HG03039 (cell line): Measurements from ENCODE around the gene DDX6.
"Not testable (repeated sequence)": the region's sequence is repeated elsewhere in the genome, so short reads cannot be mapped to it uniquely, and the experiment has no call there.

ENCODE experiments used
- ATAC-seq: cut with Tn5 transposase; IDR thresholded peaks from one replicate; pipeline ENCODE4 v1.9.1; 2021; ENCODE audit warnings: mild to moderate bottlenecking, moderate library complexity; ENCODE audit not compliant: unreplicated experiment

The DDX6 gene

DNA sequence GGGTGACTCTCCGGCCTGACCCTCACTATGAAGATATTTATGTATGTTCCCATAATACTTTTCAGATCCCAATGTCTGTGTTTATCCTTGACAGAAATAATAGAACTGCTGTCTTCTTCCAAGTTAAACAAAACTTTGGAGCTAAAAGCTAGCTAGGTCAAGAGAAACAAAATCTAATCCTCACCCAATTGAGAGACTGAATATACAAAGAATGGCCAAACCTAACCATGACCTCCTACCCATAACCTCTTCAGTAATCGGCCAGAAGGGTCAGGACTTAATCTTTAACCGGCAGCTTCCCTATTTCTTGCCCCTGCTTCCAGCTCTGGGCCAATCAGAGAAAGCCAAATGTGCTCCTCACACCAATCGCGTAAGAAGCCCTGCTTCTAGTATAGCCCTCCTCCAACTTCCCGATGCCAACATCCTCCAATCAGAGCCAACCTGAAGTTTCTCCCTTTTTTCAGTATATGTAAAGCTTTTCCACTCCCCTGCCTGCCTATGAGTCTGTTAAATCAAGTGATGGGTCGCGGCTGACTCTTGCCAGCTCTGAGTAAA is 1.7 kb upstream of the DDX6 start:
- ATAC-seq: peak; percentile 43

DNA sequence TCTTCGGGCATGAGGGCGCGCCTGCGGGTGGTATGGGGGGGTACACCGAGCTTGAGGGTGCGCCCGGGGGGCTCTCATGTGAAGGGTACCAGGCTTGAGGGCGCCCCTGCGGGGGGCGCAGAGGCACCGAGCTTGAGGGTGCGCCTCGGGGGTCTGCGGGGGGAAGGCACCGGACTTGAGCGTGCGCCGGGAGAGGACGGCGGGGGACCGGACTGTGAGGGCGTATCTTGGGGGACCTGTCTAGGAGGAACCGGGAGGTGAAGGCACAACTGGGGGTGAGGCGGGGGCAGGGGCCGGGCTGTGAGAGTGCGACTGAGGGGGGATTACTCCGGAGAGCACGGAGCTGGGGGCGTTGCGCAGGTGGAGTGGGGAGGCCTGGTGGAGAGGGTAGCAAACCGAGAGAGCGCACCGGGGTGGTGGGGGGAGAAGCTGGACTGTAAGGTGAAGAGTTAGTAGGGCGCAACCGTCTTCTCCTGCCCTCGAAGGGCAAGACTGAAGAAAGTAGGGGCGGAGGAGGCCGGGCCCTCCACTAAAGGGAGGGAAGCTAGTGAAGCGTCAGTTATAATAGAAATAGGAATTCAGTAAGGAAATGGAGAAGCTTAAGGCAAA is 1.1 kb upstream of the DDX6 start:
- ATAC-seq: no peak

DNA sequence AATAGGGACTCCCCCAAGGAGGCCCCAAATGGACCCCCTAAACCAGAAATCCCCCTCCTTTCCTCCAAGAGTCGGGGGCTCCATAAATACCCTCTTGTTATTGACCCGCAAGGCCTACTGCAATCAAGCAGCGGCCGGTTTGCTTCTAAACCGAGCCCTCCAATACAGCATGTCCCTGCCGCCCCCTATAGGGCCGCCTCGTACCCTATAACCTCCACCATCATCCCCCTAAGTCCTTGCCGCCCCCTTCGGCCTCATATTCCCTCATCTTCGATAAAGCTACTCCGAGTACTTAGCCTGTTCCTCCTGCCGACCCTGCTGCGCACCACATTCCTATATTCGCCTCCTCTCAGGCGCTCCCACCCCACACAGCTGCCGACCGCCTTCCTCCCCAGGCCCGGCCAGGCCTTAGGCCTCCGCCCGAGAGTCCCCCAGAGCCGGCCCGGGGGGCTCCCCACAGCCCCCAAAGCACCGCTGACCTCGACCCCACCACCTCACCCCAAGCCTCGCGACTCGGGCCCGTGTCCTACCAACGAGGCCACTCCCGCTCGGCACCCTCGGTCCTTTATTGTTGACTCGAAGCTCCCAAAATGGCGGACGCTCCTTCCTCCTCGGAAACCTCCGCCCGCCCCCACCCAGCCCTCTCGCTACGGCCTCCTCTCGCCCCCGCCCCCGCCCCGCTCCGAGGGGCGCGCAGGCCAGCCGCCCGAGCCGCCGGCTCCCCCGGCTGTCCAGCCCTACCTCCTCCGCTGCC is 430 bp downstream of the DDX6 start:
- ATAC-seq: peak; percentile 22

DNA sequence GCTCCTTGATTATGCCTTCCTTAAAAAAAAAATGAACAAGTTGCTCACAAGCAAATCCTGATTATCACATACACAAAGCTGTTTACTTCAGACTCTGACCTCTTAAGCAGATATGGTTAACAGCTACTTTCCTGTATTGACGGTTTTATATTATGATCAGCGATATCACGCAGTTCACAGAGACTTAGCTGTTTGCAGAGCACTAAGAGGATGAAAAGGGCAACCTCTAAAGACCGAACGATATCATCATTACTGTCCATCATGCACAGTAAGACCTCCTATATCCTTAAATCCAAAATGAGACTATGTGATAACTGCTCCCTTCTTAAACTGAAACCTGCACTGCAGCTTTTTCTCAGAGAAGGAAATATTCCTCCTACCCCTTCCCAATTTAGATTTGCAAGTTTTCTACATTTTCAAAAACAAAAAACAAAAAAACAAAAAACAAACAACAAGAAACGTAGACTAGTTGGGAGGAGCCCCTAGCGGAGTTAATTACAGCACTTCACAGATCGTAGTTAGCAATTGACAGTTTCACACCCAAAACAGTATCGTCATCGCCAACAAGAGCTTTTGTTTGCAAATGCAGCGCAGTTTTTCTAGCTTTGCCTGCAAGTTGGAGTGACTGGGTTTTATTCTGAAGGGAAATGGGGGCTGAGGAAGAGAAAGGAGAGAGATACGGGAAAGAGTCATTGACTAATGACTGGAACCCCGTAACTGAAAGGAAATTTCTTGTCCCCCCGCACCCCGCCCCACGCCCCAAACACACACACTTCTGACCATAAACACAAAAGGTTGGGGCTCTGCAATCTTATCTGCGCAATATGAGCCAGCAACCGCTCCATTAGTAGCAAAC is 1.2 kb downstream of the DDX6 start:
- peak; percentile 1 for ATAC-seq

DNA sequence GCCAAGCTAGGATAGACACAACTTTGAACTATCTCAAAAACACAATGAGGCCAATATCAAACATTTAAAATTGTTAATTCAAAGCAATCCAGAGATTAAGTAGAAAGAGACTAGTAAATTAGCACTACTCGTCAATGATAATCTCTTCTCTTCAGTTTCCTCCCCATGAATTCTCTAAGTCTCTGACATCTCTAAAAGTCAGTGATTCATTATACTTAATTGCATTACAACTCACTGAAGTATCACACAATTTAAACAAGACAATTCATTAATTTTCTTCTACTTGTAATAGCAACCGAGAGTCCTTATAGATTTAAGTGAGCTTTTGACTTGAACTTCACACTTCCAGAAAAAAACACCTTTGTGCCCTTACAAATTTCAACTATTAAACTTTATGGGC is 4.3 kb downstream of the DDX6 start:
- ATAC-seq: no peak

DNA sequence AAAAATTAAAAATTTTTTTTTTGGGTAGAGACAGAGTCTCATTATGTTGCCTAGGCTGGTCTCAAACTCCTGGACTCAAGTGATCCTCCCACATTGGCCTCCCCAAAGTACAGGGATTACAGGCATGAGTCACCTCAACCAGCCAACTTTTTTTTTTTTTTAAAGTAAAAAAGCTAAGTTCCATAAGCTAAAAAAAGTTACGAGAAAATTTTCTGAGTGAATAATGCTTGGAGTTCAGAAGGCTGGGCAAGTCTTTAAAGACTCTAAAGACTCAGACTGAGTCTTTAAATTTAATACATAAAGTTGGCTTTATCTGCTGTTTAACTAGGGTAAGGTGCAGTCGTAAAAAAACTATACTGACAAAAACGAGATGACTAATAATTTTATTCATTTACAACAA is 5.6 kb downstream of the DDX6 start:
- no peak for ATAC-seq

DNA sequence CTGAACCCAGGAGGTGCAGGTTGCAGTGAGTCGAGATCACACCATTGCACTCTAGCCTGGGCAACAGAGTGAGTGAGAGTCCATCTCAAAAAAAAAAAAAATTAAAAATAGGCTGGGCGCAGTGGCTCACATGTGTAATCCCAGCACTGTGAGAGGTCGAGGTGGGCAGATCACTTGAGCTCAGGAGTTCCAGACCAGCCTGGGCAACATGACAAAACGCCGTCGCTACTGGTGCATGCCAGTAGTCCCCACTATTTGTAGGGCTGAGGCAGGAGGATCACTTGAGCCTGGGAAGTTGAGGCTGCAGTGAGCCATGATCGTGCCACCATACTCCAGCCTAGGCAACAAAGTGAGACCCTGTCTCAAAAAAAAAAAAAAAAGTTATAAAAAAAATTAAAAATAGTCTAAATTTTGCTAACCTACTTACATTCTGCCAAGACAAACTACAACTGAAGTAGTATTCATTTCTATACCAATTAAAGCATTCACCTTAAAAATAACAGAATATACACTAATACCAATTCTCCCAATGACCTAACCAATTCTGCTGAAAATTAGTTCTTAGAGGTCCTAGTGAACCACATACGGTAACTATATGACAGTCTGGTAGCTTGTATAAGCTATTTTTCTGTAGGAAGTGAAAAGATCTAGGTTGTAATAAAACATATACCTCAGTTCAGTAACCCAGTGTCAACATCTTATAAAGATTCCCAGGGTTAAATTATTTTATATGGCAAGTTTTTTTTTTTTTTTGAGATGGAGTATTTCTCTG is 7.1 kb downstream of the DDX6 start:
- no peak for ATAC-seq

DNA sequence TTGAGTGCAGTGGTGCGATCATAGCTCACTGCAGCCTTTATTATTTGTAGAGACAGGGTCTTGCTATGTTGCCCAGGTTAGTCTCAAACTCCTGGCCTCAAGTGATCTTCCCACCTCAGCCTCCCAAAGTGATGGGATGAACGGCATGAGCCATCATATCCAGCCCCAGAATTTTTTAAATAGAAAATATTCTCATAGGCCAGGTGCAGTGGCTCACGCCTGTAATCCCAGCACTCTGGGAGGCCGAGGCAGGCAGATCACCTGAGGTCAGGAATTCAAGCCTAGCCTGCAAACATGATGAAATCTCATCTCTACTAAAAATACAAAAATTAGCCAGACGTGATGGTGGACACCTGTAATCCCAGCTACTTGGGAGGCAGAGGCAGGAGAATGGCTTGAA is 7.6 kb downstream of the DDX6 start:
- ATAC-seq: not testable (repeated sequence)

DNA sequence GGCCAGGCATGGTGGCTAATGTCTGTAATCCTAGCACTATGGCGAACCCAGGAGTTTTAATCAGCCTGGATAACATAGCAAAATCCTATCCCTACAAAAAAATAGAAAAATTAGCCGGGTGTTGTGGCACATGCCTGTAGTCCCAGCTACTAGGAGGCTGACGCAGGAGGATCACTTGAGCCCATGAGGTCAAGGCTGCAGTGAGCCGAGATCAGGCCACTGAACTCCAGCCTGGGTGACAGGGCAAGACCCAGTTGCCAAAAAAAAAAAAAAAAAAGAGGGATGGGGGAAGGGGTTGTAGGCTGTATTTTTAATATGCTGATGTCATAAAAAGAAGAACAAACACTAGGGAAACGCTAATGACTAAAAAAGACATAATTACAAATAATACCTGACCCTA is 12.1 kb downstream of the DDX6 start:
- ATAC-seq: no peak

DNA sequence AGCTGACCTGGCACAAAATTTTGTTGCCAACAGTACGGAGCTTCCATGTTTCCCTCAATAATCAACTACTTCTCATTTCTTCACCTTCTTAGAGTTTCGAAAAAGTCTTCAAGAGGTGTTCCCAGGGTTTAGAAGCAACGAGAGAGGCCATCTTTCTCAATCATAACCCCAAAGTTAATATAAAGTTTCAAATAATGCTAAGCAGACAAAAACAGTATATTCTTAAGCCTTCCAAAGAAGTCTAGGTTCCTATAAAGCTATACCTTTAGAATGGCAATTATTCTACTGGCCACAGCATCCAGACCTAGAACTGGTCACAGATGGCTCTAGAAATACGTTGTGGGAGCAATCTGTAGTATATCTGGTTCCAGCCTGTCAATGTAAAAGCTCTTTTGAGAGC is 16.9 kb downstream of the DDX6 start:
- ATAC-seq: no peak

DNA sequence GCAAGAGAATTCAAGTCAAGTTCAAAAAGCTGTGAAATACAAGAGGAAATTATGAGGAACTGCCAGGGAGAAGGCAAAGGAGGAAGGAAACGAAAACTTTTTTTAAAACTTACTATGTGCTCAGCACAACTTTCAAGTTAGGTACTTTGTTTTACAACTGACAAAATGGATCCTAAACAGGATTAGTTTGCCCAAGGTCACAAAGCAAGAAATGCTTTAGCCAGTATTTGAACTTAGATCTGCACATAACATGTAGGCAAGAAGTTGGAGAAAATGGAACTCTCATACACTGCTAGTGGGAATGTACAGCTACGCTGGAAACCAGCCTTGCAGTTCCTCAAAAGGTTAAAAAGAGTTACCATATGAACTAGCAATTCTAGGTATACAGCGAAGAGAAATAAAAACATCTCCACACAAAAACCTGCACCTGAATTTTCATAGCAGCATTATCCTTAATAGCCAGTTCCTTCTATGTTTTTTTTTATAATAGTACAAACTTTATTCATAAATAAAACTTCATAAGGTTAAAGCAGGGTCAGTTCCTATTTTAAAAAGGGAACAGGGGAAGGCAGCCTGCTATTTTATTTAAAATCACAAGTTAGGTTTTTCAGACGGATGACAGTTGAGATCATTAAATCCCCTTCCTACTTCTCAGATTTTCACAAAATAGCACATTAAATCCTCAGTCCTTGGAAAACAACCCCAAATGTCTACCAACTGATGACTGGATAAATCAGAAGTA is 19.2 kb downstream of the DDX6 start:
- no peak for ATAC-seq

DNA sequence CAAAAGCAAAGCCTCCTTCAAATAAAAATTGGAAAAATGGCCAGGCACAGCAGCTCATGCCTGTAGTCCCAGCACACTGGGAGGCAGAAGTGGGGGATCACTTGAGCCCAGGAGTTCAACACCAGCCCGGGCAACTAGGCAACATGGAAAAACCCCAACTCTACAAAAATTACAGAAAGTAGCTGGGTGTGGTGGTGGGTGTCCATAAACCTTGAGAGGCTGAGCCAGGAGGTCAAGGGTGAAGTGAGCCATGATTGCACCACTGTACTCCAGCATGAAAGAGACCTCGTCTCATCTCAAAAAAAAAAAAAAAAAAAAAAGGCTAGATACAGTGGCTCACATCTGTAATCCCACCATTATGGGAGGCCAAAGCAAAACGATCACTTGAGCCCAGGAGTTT is 22.3 kb downstream of the DDX6 start:
- no peak for ATAC-seq

DNA sequence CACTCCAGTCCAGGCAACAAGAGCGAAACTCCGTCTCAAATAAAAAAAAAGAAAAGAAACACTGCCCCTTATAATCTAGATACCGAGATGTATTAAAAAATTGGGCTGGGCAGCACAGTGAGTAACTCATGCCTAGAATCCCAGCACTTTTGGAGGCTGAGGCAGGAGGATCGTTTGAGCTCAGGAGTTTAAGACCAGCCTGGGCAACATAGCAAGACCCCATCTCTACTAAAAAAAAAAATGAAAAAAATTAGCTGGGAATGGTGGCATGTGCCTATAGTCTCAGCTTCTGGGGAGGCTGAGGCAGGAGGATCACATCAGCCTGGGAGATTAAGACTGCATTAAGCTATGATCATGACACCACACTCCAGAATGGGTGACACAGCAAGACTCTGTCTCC is 24.9 kb downstream of the DDX6 start:
- ATAC-seq: no peak

DNA sequence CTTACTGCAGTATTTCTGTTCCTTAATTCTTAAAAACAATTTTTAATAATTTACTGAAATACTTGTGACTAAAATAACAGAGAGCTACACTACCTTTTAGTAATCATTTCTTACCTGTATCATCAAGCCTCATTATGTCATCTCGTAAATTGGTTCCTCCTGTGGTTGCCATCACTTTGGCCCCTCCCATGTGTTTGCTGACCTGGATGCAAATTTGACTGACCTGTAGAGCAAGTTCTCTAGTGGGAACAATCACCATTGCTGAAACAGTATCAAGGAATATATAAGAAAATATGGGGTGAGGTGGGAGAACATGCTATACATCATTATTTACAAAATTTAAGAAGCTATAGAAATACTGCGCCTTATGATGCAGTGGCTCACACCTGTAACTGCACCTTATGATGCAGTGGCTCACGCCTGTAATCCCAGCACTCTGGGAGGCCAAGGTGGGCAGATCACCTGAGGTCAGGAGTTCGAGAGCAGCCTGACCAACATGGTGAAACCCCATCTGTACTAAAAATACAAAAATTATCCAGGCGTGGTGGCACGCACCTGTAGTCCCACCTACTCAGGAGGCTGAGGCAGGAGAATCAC is 25.8 kb downstream of the DDX6 start:
- not testable (repeated sequence) for ATAC-seq

DNA sequence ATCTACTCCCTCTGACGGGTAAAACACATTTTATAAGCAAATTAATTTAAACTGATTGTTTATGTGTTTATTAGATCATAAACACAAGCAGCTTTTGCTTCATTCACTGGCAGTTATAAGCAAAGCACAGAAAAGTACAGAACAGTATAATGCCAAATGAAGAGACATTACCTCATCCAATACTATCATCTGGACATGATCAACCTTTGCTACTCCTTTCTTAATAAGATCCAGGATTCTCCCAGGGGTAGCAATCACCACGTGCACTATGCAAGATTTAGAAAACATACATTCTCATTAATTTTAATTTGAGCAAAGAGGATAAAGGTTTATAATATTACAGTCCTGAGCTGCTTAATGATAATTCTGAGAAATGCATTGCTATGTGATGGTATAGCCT is 27.9 kb downstream of the DDX6 start:
- ATAC-seq: no peak

DNA sequence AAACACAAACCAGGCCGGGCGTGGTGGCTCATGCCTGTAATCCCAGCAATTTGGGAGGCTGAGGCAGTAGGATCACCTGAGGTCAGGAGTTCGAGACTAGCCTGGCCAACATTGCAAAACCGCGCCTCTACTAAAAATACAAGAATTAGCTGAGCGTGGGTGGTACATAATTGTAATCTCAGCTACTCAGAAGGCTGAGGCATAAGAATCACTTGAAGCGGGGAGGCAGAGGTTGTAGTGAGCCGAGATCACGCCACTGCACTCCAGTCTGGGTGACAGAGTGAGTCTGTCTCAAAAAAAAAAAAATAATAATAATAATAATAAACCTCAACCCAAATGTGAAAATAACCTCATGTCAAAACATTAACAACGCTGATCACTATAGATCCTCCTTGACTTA is 29.0 kb downstream of the DDX6 start:
- ATAC-seq: not testable (repeated sequence)

DNA sequence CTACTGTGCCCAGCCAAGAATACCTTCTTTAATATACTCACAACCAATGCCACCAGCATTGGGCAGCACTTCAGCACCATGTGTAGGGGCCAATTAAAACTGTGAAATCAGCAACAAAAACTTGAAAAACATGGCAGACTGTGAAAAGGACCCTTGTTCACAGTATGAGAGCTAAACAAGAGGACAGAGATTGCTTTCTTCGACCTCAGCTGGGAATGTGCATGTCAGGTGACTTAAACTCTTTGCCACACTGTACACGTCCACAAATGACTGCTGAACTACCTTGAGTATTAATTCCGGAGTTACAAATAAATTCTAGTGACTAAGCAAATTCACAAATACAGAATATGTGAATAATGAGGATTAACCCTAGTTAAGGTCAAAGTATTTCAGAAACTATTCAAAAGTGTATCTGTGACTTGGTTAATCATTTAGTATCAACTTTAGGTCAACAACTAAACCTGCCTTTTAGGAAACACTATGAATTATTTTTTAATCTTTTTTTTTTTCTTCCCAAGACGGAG is 33.0 kb downstream of the DDX6 start:
- no peak for ATAC-seq

DNA sequence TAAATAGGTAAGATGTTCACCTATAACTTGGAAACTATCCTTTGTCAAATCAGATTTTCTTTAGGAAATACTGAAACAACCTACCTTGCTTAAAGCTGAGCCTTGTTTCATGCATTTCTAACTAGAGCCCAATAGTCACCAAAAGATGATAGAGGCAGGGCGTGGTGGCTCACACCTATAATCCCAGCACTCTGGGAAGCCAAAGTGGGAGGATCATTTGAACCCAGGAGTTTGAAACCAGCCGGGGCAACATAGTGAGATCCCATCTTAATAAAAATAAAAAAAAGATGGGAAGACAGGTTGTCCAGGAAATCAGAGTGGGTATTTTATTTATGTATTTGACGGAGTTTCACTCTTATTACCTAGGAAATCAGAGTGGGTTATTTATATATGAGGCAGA is 38.3 kb downstream of the DDX6 start:
- ATAC-seq: no peak

DNA sequence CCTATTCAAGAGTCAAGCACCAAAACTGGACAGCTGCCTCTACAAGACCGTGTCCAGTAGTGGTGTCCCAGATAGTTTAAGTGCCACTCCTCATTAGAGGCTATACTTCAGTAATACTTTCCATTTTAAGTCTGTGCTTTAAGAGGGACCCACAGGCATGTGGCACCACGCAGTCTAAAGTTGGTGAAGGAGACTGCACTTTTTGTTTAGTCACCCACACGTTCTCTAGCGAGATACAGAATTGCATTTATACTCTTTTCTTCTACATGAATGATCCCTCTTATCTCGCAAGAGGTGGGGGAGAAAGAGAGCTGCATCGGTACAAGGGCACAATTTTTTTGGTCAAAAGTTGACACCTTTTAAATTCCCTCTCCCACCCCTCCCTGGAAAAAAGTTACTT is 41.5 kb downstream of the DDX6 start:
- ATAC-seq: no peak

DNA sequence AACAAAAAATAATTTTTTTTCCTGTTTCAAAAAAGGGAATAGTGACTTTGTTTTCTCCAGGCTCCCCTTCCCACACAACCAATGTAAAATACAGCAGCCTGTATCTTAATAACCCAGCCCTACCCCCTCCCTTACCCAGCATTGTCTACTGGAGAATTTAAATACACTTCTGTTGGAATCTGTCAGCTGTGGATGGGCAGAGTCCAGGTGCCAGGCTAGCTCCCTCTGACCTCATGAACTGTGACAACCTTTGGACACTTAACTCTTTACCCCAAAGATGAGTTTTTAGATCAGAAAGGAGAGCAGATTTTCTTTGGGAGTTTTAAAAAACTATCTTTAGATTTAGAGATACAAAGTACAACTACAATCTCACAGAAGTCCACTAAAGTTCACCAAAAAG is 42.9 kb downstream of the DDX6 start:
- no peak for ATAC-seq
